Measurements from ENCODE around the gene ZNF512. TPM values are rescaled to one million over a fixed set of nuclear protein-coding genes. Genes with fewer than 3 reads are reported as not detected.

ZNF512 gene
- total and polyA plus RNA-seq, 2 of the 13 experiments (the other 11 are each of a cell fraction or from before 2014, with no cell fraction given), result 29.8 to 31.0 TPM

DNA sequence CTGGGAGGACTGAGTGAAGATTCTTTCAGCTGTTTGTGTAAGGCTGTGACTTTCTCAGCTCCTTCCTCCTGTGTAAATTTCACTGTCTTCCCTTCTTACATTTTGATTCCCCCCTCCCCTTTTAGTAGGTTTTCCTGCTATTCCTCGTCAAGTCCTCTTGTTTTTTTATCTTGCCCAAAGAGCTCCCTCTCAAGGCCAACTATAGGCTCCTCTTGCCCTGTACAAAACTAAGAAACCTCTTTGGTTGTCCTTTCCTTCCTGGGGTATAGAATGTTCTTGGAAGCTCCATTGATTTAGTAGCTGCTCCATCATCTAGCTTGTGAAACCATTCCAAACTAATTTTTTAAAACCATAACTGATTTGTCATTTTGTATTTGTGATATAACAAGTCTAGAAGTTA is 38.7 kb downstream of the ZNF512 start:
- no peak for FAIRE-seq
- ChIA-PET CTCF (ENCODE audit: low intra/inter-chr PET ratio, low total read pairs) (no interaction called here), POLR2A (interaction anchor here (1.8 kb wide), 1 partner anchor 39 kb away, joined by 4 read pairs; the partner anchor contains the start of gene ZNF512)
- 86% methylated on average over 1 of the region's 1 CpG for WGBS (ENCODE audit: low lambda C conversion rate)
- Histone ChIP-seq H3K4me1 (ENCODE audit: insufficient read depth, low read length) (no peaks in the 10 kb centered on the region), H3K79me2 (ENCODE audit: insufficient read depth, low read length) (no peaks in the 10 kb centered on the region), H3K27ac (ENCODE audit: extremely low read length, insufficient read depth, low read length) (no peak overlapping the region), H3K36me3 (replicated peaks in 1 of 2; ENCODE audit: control insufficient read depth in 1 of 2, insufficient read depth in 2 of 2, low read length in 2 of 2) (peaks cover 28 to 54% of the 10 kb centered on the region in 2 experiments), H2AFZ (ENCODE audit: low read length) (no peak overlapping the region), H4K20me1 (ENCODE audit: insufficient read depth, low read length) (no peaks in the 10 kb centered on the region), H3K27me3 (ENCODE audit: control insufficient read depth in 1 of 2, insufficient read depth in 2 of 2, low read length in 2 of 2) (no peaks in the 10 kb centered on the region), H3K9ac (ENCODE audit: insufficient read depth, low read depth, low read length) (no peak overlapping the region), H3K9me3 (ENCODE audit: low read length) (no peaks in the 10 kb centered on the region), H3K4me2 (ENCODE audit: low read depth, low read length) (no peak overlapping the region), H3K4me3 (replicated peaks in 1 of 3; ENCODE audit: insufficient read depth in 1 of 3, low read depth in 2 of 3, low read length in 3 of 3) (no peak overlapping the region)
- intact Hi-C loops (cut with micrococcal nuclease; ENCODE audit: unreplicated experiment) (no loop called here), in situ Hi-C loops (cut with HindIII; ENCODE audit: extremely low pct_ligation_motif_present, low pct_unique_long_range_greater_than_20kb) (no loop called here)
- no peak for DNase-seq (ENCODE audit: low spot score)
- ATAC-seq, result no peak
- TF ChIP-seq ZNF512 (CRISPR knock-in tag; IDR thresholded peaks at IDR 0.05) (no peak), SOX6 (IDR thresholded peaks at IDR 0.05) (no peak), SOX6 (CRISPR knock-in tag; IDR thresholded peaks at IDR 0.05) (no peak), NFIB (CRISPR knock-in tag; IDR thresholded peaks at IDR 0.05; ENCODE audit: borderline replicate concordance) (no peak), ADNP (CRISPR knock-in tag; IDR thresholded peaks at IDR 0.05) (no peak), NR0B2 (CRISPR knock-in tag; IDR thresholded peaks at IDR 0.05) (no peak), ZBTB8A (CRISPR knock-in tag; IDR thresholded peaks at IDR 0.05; ENCODE audit: borderline replicate concordance, low read depth) (no peak), ZNF773 (CRISPR knock-in tag; IDR thresholded peaks at IDR 0.05; ENCODE audit: borderline replicate concordance) (no peak), NCOA2 (CRISPR knock-in tag; IDR thresholded peaks at IDR 0.05) (no peak)
- TF ChIP-seq, protein P1, sequence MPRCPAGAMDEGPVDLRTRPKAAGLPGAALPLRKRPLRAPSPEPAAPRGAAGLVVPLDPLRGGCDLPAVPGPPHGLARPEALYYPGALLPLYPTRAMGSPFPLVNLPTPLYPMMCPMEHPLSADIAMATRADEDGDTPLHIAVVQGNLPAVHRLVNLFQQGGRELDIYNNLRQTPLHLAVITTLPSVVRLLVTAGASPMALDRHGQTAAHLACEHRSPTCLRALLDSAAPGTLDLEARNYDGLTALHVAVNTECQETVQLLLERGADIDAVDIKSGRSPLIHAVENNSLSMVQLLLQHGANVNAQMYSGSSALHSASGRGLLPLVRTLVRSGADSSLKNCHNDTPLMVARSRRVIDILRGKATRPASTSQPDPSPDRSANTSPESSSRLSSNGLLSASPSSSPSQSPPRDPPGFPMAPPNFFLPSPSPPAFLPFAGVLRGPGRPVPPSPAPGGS (CRISPR knock-in tag; IDR thresholded peaks at IDR 0.05), result no peak
- TF ChIP-seq, protein P2, sequence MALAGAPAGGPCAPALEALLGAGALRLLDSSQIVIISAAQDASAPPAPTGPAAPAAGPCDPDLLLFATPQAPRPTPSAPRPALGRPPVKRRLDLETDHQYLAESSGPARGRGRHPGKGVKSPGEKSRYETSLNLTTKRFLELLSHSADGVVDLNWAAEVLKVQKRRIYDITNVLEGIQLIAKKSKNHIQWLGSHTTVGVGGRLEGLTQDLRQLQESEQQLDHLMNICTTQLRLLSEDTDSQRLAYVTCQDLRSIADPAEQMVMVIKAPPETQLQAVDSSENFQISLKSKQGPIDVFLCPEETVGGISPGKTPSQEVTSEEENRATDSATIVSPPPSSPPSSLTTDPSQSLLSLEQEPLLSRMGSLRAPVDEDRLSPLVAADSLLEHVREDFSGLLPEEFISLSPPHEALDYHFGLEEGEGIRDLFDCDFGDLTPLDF (CRISPR knock-in tag; IDR thresholded peaks at IDR 0.05), result no peak
- TF ChIP-seq, protein P3, sequence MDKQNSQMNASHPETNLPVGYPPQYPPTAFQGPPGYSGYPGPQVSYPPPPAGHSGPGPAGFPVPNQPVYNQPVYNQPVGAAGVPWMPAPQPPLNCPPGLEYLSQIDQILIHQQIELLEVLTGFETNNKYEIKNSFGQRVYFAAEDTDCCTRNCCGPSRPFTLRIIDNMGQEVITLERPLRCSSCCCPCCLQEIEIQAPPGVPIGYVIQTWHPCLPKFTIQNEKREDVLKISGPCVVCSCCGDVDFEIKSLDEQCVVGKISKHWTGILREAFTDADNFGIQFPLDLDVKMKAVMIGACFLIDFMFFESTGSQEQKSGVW (CRISPR knock-in tag; IDR thresholded peaks at IDR 0.05; ENCODE audit: borderline replicate concordance), result no peak
- TF ChIP-seq, protein P4, sequence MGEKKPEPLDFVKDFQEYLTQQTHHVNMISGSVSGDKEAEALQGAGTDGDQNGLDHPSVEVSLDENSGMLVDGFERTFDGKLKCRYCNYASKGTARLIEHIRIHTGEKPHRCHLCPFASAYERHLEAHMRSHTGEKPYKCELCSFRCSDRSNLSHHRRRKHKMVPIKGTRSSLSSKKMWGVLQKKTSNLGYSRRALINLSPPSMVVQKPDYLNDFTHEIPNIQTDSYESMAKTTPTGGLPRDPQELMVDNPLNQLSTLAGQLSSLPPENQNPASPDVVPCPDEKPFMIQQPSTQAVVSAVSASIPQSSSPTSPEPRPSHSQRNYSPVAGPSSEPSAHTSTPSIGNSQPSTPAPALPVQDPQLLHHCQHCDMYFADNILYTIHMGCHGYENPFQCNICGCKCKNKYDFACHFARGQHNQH (CRISPR knock-in tag; IDR thresholded peaks at IDR 0.05), result no peak
- no TSS peak for BruUV-seq (replicated peaks)
